GM12891 (cell line): Measurements from ENCODE around the gene ZCCHC17.

Source experiments
- DNase-seq: peaks from one replicate; pipeline ENCODE4 v3.0.0; 2011; ENCODE audit warnings: low spot score; ENCODE audit not compliant: insufficient read length
- FAIRE-seq: peaks from 2 replicates; lab custom pipeline; 2011; peaks lifted over from hg19 to GRCh38; lab: Jason Lieb, UNC
- PAX5 ChIP-seq: IDR thresholded peaks from 2 replicates; pipeline ENCODE4 v1.6.1; 2011; ENCODE audit warnings: low read length, moderate library complexity, mild to moderate bottlenecking; ENCODE audit not compliant: insufficient read depth, severe bottlenecking
- POLR2A ChIP-seq: IDR thresholded peaks from 2 replicates; pipeline ENCODE4 v1.6.1; 2011; ENCODE audit warnings: low read depth, low read length, control low read depth
- POLR2AphosphoS5 ChIP-seq: IDR thresholded peaks from 2 replicates; pipeline ENCODE4 v1.6.1; 2011; ENCODE audit warnings: low read depth, low read length, control low read depth
- POU2F2 ChIP-seq: IDR thresholded peaks from 2 replicates; pipeline ENCODE4 v1.6.1; 2011; ENCODE audit warnings: low read depth, mild to moderate bottlenecking, control low read depth, low read length, moderate library complexity
- SPI1 ChIP-seq: IDR thresholded peaks from 2 replicates; pipeline ENCODE4 v1.6.1; 2011; ENCODE audit warnings: low read depth, low read length, control low read depth
- TAF1 ChIP-seq: IDR thresholded peaks from 2 replicates; pipeline ENCODE4 v1.6.1; 2011; ENCODE audit warnings: low read depth, low read length, control low read depth

Gene ZCCHC17

GRCh38 chr1:31413405-31414001 is 116.7 kb downstream of the ZCCHC17 start:
- FAIRE-seq, result peak; percentile 54

More at GRCh38 chr1:31413405-31414001, 116.7 kb downstream of the ZCCHC17 start:
- DNase-seq, result no peak
- TF ChIP-seq POLR2AphosphoS5 (no peak), TAF1 (no peak), SPI1 (no peak), POU2F2 (no peak), PAX5 (no peak), POLR2A (no peak)
